HG03139 (cell line): ENCODE measurements around the gene DNAJC4.
A peak's percentile ranks its signal among the peaks of the same experiment; 100 is the strongest.

Experiments used
- ATAC-seq: cut with Tn5 transposase; IDR thresholded peaks from one replicate; pipeline ENCODE4 v1.9.1; 2021; ENCODE audit not compliant: unreplicated experiment

The DNAJC4 gene

DNA sequence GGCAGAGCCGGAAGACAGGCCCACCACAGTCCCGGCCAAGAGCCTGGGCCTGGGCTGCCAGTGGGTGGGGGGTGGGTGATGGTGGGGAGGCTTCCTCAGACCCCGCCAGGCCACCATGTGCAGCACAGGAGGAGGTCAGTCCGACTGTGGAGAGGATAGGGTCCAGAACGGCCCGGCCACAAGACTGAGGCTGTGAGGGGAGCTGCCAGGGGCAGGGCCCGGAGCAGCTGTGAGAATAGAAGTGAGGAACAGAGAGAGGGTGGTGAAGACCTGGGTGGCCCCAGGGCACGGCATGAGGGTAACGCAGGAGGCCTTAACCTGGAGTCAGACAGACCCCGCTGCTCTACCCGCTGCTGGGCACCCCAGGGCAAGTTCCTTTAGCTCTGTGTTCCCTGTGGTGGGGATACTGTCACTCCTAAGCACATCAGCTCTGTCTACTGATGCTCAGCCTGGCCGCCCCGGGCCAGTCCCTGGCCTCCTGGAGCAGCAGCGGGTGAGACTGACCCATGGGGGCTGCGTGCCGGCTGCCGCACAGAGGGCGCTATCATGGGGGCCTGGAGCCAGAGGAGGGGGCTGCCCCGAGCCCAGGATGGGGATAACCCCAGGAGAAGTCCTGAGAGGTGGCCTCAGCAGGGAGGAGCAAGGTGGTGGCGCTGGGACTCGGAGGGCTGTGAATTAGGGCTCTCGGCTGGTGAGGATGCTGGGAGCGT lies 22.1 kb upstream of the DNAJC4 start:
- no peak for ATAC-seq

DNA sequence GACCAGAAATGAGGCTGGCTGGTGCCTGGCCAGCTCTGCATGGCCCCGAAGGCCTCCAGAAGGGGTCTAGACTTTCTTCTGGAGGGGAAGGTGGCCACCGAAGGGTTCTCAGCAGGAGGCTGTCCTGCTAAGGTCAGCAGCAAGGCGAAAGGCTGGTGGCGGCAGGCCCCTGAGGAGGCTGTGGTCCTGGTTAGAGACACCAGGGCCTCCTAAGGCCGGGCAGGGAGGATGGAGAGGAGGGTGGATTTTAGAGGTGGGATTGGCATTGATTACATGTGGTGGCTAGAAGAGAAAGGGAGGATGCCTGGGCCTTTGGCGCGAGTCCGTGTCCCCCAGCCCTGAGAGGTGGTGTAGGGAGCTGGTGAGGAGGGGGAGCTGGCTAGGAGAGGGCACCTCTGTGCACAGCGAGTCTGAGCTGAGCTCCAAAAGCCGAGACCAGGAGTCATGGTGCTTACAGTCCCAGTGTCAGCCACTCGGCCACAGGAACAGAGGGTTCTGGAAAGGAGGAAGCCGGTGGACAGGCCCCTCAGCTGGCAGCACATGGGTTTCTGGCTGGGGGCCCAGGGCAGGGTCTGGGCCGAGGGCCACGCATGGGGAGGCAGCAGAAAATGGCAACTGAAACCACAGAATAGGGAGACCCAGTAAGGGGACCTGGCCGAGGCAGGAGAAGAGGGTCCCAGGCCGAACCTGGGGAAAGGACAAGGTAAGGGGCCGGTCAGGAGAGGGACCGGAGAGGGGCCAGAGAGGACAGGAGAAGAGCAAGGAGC lies 21.4 kb upstream of the DNAJC4 start:
- no peak for ATAC-seq

DNA sequence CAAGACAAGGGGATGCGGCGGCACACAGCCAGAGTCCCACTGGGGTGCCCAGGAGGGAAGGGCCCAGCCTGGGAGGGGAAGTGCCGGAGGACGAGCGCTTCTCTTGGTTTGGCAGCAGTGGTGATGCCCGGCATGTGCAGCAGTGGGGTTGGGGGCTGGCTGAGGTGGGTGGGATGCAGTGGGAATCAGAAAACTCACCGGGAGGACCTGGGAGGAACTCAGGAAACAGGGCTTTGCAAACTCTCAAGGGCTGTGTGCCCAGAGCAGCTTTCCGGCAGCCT lies 20.8 kb upstream of the DNAJC4 start:
- no peak for ATAC-seq

DNA sequence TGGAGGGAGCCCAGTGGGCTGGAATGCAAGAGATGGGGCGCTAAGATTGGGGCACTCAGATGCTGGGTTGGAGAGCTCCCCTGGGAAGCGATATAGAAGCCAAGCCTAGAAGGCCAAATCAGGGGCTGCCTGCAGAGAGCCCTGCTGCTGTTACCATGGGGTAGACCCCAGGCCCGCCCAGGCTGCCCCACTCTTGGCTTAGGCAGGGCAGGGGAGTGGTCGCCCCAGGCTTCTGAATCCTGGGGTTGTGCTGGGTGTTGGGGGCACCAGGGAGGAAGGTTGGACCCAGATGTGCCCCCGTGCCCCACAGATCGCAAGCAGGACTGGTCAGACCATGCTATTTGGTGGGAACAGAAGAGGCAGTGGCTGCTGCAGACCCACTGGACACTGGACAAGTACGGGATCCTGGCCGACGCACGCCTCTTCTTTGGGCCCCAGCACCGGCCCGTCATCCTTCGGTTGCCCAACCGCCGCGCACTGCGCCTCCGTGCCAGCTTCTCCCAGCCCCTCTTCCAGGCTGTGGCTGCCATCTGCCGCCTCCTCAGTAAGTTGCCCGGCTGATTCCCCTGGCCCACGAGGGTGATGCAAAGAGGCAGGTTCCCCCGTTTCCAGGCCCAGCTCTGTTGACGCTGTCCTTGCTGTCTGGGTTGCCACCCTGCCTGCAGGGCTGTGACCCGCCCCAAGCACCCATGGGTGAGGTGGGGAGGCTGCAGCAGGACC lies 19.9 kb upstream of the DNAJC4 start:
- no peak for ATAC-seq

DNA sequence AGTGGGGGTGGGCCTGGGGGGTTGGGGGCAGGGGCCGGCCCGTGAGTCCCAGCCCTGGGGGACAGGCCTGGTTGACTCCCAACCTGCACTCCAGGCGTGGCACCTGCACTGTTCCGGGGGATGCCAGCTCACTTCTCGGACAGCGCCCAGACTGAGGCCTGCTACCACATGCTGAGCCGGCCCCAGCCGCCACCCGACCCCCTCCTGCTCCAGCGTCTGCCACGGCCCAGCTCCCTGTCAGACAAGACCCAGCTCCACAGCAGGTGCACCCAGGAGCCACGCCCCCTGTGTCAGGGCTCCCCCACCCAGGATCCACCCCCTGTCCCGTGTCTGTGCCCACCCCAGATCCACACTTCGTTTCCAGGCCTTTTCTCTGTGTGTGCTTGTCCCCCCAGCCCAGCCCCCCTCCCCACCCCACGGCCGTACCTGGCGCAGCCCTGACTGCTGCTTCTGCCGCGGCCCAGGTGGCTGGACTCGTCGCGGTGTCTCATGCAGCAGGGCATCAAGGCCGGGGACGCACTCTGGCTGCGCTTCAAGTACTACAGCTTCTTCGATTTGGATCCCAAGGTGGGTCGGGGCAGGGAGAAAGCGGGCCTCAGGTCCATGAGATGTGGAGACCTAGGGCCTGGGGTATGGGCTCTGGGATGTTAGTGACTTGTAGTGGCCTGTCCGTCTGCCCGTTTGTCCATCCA lies 19.0 kb upstream of the DNAJC4 start:
- no peak for ATAC-seq

DNA sequence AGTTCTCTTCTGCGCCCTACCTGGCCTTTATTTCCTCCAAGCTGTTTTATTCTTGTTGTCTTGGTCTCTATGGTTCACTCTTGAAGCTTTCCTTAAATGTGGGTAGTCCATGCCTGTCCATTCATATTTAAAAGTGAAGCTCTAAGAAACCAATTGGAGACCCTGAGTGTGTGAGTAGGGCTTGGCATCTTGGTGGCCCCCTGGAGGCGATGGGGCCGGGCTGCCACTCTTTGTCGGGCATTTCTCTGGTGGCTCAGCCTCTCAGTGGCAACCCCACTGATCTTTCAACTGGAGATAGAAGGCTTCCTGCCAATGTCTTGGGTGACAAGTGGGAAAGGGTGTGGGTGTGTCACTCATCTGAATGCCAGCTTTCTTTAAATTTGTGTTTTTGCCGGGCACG lies 13.5 kb upstream of the DNAJC4 start:
- no peak for ATAC-seq

DNA sequence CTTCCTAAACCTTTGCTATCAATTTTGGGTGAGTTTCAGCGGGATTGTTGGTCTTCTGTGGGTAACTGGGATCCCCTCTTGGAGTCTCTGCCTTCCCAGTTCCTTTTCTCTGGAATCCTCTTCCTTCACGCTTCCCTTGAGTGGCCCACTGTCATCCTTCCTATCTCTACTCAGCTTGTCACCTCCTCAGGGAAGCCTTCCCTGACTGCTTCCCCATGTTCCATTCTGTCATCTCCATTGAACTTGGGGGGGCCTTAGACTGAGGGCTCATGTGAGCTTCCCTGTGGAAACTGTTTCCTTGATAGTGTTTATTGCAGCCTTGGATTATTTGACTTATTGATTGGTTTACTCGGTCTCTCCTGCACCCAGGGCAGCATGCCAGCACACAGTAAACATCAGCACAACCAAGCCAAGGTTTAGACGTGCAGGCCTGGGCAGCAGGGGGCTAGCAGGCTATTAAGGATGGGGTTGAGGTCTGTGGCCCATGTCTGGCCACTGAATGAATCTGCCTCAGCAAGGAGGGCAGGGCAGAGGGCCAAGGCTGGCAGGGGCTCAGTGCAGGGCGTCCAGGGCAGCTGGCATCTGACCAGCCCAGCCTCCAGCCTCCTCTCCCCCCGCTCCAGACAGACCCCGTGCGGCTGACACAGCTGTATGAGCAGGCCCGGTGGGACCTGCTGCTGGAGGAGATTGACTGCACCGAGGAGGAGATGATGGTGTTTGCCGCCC lies 11.6 kb upstream of the DNAJC4 start:
- no peak for ATAC-seq

DNA sequence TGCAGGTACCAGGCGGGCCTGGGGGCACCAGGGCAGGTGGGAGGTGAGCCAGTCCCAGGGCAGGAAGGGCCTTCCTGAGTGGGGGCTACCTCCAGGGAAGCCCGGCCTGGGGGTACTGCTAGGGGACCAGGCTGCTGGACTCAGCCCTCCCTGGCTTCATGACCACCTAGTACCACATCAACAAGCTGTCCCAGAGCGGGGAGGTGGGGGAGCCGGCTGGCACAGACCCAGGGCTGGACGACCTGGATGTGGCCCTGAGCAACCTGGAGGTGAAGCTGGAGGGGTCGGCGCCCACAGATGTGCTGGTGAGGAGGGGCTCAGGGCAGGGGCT lies 11.0 kb upstream of the DNAJC4 start:
- no peak for ATAC-seq

DNA sequence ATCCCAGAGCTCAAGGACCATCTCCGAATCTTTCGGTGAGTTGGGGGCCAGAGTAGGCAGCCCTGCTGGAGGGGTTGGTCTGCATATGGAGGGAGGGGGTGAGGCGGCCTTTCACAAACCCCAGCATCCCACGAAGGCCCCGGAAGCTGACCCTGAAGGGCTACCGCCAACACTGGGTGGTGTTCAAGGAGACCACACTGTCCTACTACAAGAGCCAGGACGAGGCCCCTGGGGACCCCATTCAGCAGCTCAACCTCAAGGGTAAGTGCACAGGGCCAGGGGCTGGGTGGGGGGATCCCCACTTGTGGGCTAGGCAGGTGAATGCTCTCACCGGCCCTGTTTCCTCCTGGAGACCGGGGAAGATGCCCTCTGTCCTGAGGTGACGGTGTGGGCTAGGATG lies 10.6 kb upstream of the DNAJC4 start:
- ATAC-seq, result no peak

DNA sequence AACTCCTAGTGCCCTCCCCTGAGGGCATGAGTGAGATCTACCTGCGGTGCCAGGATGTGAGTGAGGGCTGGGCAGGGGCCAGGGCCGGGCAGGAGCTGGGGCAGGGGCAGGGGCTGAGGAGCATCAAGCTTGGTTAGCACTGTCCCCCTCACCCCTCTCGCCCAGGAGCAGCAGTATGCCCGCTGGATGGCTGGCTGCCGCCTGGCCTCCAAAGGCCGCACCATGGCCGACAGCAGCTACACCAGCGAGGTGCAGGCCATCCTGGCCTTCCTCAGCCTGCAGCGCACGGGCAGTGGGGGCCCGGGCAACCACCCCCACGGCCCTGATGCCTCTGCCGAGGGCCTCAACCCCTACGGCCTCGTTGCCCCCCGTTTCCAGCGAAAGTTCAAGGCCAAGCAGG lies 10.1 kb upstream of the DNAJC4 start:
- ATAC-seq, result no peak

DNA sequence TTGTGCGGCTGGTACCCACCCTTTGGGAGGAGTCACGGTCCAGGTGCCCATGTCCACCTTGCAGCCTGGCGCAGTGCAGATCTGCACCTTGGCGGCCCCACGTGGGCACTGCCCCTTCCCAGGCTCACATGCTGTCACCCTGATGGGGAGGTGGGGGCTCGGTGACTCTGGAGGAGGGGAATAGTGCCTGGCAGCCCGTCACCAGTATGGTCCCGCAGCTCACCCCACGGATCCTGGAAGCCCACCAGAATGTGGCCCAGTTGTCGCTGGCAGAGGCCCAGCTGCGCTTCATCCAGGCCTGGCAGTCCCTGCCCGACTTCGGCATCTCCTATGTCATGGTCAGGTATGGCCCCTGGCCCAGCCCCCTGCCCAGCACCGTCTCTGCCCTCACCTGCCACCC lies 9.6 kb upstream of the DNAJC4 start:
- ATAC-seq, result no peak

DNA sequence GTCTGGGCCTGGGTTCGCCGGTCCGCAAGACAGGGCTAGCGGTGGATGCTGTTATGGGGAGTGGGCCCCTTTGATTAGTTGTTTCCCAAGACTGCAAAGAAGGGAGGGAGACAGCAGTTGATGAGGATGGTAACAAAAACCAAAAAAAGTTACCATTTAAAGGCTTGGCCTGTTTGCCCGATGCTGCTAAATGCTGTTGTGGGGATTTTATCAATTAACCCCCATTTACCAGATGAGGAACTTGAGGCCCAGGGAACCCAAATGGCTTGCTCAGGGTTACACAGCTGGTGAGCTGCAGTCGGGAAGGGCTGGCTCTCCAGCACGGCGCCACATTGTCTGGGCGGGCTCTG lies 7.7 kb upstream of the DNAJC4 start:
- no peak for ATAC-seq

DNA sequence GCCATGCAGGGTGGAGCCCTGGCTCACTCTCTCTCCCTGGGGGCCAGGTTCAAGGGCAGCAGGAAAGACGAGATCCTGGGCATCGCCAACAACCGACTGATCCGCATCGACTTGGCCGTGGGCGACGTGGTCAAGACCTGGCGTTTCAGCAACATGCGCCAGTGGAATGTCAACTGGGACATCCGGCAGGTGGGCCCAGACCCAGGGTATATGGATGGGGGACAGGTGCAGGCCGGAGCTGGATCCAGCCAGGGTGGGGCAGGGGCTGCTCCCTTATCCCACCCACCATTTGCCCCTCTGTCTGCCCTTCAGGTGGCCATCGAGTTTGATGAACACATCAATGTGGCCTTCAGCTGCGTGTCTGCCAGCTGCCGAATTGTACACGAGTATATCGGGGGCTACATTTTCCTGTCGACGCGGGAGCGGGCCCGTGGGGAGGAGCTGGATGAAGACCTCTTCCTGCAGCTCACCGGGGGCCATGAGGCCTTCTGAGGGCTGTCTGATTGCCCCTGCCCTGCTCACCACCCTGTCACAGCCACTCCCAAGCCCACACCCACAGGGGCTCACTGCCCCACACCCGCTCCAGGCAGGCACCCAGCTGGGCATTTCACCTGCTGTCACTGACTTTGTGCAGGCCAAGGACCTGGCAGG lies 7.2 kb upstream of the DNAJC4 start:
- no peak for ATAC-seq

DNA sequence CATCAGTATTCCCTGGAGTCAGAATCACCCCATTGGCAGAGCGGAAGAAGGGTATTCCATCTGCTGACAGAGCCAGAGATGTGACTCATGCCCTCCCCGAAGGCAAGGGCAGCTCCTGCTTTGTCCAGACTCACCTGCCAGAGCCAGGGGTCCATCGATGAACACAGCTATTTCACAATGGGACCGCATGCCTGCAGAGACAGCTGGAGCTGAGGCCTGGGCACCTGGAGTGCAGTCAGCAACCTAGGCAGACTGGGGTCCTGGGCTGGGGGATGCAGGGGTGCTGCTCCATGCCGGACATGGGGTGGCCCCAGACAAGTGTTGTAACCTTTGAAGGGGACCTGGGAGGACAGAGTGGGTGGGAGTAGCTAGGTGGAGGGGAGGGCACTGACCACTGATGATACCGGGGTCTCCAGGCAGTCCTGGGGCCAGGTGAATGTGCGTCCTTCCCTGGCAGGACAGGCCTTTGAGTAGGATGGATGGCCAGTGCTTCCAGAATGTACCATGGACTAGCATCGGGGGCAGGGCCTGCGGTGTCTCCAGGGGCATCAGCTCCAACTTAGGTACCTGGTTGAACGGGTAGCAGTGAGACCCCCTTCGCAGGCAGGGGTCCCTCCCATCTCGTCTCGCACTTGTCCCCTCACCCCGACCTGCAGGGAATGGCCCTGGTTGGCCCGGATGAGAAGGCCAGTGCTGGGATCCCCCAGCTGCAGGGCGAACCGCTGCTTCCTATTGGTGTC lies 6.0 kb upstream of the DNAJC4 start:
- no peak for ATAC-seq

DNA sequence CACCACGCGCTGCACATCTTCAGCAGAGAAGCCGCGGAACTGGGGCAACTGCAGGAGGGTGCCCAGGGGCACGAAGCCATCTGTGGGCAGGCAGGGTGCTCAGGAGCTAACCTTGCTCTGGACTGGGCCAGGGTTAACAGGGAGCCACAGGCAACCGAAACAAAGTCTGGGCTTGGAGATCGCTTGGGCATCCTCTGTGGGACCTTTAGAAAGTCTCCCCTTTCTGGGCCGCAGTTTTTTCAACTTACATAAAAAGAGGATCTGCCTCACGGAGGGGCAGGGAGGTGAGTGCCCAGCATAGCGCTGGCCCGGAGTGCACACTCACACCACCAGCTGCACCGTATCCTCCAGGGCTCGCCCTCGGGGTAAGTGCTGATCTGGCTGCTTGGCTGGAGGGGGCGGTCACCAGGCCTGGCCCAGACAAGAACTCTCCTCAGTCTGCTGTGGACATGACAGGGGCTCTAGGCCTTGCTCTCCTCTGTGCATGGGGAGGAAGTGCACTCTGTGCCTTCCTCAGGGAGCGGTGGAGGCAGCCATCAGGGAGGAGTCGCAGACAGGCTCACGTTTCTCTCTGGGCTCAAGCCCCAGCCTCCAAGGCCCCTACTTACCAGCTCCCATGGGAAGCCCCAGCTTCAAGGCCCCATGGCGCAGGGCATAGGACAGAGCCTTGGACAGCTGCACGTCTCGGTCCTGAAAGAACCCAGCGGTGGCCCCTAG lies 5.3 kb upstream of the DNAJC4 start:
- no peak for ATAC-seq

DNA sequence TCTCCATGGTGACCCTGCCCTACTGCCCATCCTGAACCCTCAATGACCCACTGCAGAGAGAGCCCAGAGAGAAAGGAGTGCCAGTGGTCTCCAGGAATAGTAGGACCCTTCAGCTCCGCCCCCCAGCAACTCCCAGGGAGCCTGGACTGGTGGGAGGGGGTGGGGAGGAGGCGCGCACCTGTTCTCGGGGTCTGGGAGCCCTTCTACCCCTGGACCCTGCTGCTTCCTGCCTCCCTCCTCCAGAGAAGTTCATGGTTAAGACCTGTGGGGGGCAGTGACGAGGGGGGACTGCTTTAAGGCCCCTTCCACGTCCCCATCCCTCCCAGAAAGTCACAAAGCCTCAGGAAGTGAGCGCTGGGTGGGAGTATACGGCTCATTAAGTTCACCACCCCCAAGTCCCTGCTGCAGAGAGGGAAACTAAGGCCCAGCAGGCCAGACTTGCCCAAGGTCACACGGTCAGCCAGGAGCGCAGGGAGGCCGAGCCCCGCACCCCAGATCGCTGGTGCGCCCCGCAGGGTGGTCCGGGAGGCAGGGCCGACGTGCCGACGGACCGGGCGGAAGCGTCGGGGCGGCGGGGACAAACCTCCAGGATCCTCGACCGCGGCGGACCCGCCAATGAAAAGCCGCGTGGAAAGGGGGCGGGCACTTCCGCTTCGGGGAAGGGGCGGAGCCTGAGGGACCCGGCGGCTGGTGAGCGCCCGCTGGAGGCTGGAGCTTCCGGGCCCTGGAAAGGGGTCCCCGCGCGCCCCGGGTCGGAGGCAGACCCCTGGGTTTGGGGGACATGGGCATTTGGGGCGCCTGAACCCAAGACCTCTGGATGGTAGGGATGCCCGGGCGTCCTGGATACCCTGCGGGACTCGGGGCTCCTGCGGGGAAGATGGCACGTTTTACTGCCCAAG lies 4.5 kb upstream of the DNAJC4 start, which contains the start of the genes NUDT22 and TRPT1:
NUDT22 (plus strand) TSS at position 667 of the 899 bp plus-strand sequence. CDS start 379 bp downstream, outside the sequence.
TRPT1 (minus strand) TSS at position 579 of the 899 bp plus-strand sequence; CDS start at position 253, 326 bp downstream.
- peak; percentile 33 for ATAC-seq

DNA sequence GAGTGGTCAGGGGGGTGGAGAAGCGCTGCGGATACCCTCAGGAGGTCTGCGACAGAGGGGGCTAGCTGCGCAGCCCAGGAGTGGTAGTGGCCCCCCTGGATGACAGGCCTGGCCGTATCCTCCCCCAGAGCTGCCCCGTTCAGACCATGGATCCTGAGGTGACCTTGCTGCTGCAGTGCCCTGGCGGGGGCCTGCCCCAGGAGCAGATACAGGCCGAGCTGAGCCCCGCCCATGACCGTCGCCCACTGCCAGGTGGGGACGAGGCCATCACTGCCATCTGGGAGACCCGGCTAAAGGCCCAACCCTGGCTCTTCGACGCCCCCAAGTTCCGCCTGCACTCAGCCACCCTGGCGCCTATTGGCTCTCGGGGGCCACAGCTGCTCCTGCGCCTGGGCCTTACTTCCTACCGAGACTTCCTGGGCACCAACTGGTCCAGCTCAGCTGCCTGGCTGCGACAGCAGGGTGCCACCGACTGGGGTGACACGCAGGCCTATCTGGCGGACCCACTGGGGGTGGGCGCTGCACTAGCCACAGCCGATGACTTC lies 3.8 kb upstream of the DNAJC4 start:
- no peak for ATAC-seq

DNA sequence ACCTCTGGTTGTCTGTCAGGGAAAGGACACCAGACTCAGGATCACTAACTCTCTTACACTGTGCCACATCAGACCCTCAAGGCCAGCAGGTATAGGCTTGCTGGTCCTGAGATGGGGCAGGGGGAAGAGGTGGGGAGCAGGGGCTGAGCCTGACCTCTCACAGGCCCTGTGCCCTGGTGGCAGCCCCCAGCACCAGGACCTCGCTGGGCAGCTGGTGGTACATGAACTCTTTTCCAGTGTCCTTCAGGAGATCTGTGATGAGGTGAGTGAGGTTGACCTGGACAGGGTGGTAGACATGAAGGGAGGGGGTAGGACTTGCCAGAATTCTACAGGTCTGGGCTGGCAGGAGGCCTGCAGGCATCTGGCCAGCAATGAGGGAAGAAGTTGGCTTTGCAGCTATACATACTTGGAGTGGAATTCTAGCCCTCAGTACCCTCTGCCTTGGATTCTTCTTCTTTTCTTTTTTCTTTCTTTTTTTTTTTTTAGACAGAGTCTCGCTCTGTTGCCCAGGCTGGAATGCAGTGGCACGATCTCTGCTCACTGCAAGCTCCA lies 2.9 kb upstream of the DNAJC4 start:
- ATAC-seq, result no peak
